Heart left ventricle (tissue), 16 donors: ENCODE measurements around the gene KCNAB2. TPM values are rescaled to one million over a fixed set of nuclear protein-coding genes. Genes with fewer than 3 reads are reported as not detected.

Experiments
- ATAC-seq, 4 donors: fragments of 200-7000 bp; cut with Tn5 transposase; one replicate each; pipeline ENCODE4 v1.9.1; 2020 to 2022; ENCODE audit warnings: moderate library complexity in 4 of 4, mild to moderate bottlenecking in 3 of 4, moderate number of reproducible peaks in 1 of 4
- DNase-seq, 5 donors: peaks; one replicate each; pipeline ENCODE4 v3.0.0-alpha.2; 2020
- H3K27ac ChIP-seq, 12 donors: fragments of 200-600 bp; sonication (generic) in 4 of 12; one replicate each; pipeline versions ENCODE4 v1.5.0 to v1.8.0; 2016 to 2022; ENCODE audit warnings: mild to moderate bottlenecking in 2 of 12
- H3K27me3 ChIP-seq, 9 donors: fragments of 200-600 bp; sonication (generic) in 2 of 9; one replicate each; pipeline versions ENCODE4 v1.5.1 to v1.8.0; 2016 to 2022; ENCODE audit warnings: mild to moderate bottlenecking in 3 of 9
- H3K36me3 ChIP-seq, 9 donors: fragments of 200-600 bp; sonication (generic) in 2 of 9; one replicate each; pipeline versions ENCODE4 v1.5.0 to v1.8.0; 2018 to 2022; ENCODE audit warnings: mild to moderate bottlenecking in 2 of 9
- H3K4me1 ChIP-seq, 12 donors: fragments of 200-600 bp; sonication (generic) in 4 of 12; one replicate each; pipeline versions ENCODE4 v1.5.0 to v1.8.0; 2016 to 2022; ENCODE audit warnings: mild to moderate bottlenecking in 3 of 12
- H3K4me3 ChIP-seq, 12 donors: fragments of 200-600 bp; sonication (generic) in 4 of 12; one replicate each; pipeline versions ENCODE4 v1.5.0 to v1.8.0; 2017 to 2022; ENCODE audit warnings: mild to moderate bottlenecking in 9 of 12, moderate library complexity in 4 of 12
- H3K9me3 ChIP-seq, 12 donors: fragments of 200-600 bp; sonication (generic) in 4 of 12; one replicate each; pipeline versions ENCODE4 v1.5.0 to v1.8.0; 2016 to 2022; ENCODE audit warnings: mild to moderate bottlenecking in 1 of 12
- CTCF ChIP-seq, 12 donors: fragments of 200-600 bp; sonication (generic) in 4 of 12; IDR thresholded peaks; one replicate each; pipeline versions ENCODE4 v1.5.0 to v1.8.0; 2018 to 2022; ENCODE audit warnings: antibody characterized with exemption in 12 of 12, mild to moderate bottlenecking in 5 of 12
- POLR2A ChIP-seq, 2 donors: fragments of 450-650 bp; IDR thresholded peaks; one replicate each; pipeline ENCODE4 v1.6.1; 2017; ENCODE audit warnings: antibody characterized with exemption in 2 of 2, mild to moderate bottlenecking in 2 of 2, moderate library complexity in 2 of 2
- WGBS, 4 donors: extraction: QIAGEN DNeasy Blood & Tissue Kit in 2 of 4; methylation state at CpG; one replicate each; pipeline versions ENCODE4 v1.1.5 to v1.1.7; 2013 to 2018; 5-methylcytosine and 5-hydroxymethylcytosine counted together
- intact Hi-C, 10 donors: fragments of 100-400 bp; cut with DNase I; formaldehyde crosslinking; loops; one replicate each; pipeline versions ENCODE4 v1.11.1 to v1.14.2; 2022
- polyA plus RNA-seq, 2 donors: library from polyadenylated mRNA; stranded (reverse); fragments of 200-250 nt; gene quantifications; one replicate each; pipeline ENCODE4 v1.2.3, GENCODE V29; 2013
- total RNA-seq, 9 donors: library from RNA; depleted of rRNA in 2 of 9; stranded (reverse); fragments of >200 nt in 2 of 9; fragmentation: NEBNext Ultra II Directional in 3 of 9; extraction: Animal tissue kit (Norgen Biotek cat#: 25700) in 3 of 9; gene quantifications; one replicate each; pipeline versions ENCODE4 v1.1.0 to v1.2.4, GENCODE V29; 2016 to 2023
- donor health status: ischemic (EF 13 %, LVEDD 7.1; RV severe dilation, severe dysfunction).
- donor health status: healthy with polysubstance abuse.
- donor health status: DM: no; HTN: yes; CAD: no.
- donor health status: DM: no; HTN: no; CAD: no.
- donor health status: ischemic (EF 25% LVEDD 6.9; RV normal size, moderate dysfunction).
- donor health status: ischemic (EF 25% LVEDD 5.7; RV mildly dilated, moderate dysfunction).
- donor health status: healthy.
- donor health status: DM: yes; HTN: yes; CAD: no.
- donor health status: ischemic (EF 35%, LVEDD 5.7; RV mildly dilated, moderate dysfunction).
- donor health status: nonischemic (EF 11% LVEDD 7.7; RV severe dilation, severe dysfunction).
- donor health status: DM: yes; HTN: yes; CAD: no.
- donor health status: PGD.
- donor health status: ischemic (EF 29% LVEDD 5.4; RV normal size, mild dysfunction).
- donor health status: nonischemic (EF 23%, LVEDD 6.1; RV moderate dilation, normal function).

Gene KCNAB2
- total and polyA plus RNA-seq, 11 donors, result 10.7 to 51.4 (median 27.2) TPM

- DNase-seq (peak in 2 of 5 donors; percentile 13 to 33), ATAC-seq (no peak)
- Histone ChIP-seq H3K4me1 (no peaks in the 10 kb centered on the region), H3K9me3 (no peaks in the 10 kb centered on the region), H3K27ac (no peak overlapping the region), H3K4me3 (no peak overlapping the region), H3K36me3 (no peaks in the 10 kb centered on the region), H3K27me3 (peaks cover 0 to 47% (median 7%) of the 10 kb centered on the region in 9 donors)
- WGBS, 4 donors, result 62 to 74% (median 68%) methylated on average over 5 to 7 of the region's 7 CpGs
- intact Hi-C loops, result loop anchor here in 1 of 10 donors (10.0 kb wide), 1 partner anchor 139 kb away; the partner anchor contains the start of gene HES3
- no peak for TF ChIP-seq CTCF (IDR thresholded peaks at IDR 0.05)
- TF ChIP-seq POLR2A (IDR thresholded peaks at IDR 0.05), result no peak
Measured at GRCh38 chr1:6105763-6106162, 60.1 kb downstream of the KCNAB2 start.

GRCh38 chr1:6106321-6106731 lies 60.6 kb downstream of the KCNAB2 start:
- WGBS, 4 donors, result 86 to 90% (median 87%) methylated on average over 8 to 28 of the region's 28 CpGs
- H3K4me1 ChIP-seq, result no peaks in the 10 kb centered on the region
- H3K4me3 ChIP-seq, result no peak overlapping the region
- H3K27me3 ChIP-seq, result peaks cover 0 to 47% (median 7%) of the 10 kb centered on the region in 9 donors
- no peaks in the 10 kb centered on the region for H3K9me3 ChIP-seq
- H3K36me3 ChIP-seq, result no peaks in the 10 kb centered on the region
- no peak overlapping the region for H3K27ac ChIP-seq
- TF ChIP-seq POLR2A (IDR thresholded peaks at IDR 0.05) (no peak), CTCF (IDR thresholded peaks at IDR 0.05) (no peak)
- no peak for ATAC-seq
- DNase-seq, result peak in 2 of 5 donors; percentile 15 to 62
- intact Hi-C loops, result loop anchor here in 1 of 10 donors (10.0 kb wide), 1 partner anchor 138 kb away; the partner anchor contains the start of gene HES3

- no peak overlapping the region for H3K27ac ChIP-seq
- H3K27me3 ChIP-seq, result peaks cover 0 to 45% (median 7%) of the 10 kb centered on the region in 9 donors
- H3K9me3 ChIP-seq, result no peaks in the 10 kb centered on the region
- TF ChIP-seq POLR2A (IDR thresholded peaks at IDR 0.05), result no peak
- no peak for TF ChIP-seq CTCF (IDR thresholded peaks at IDR 0.05)
- DNase-seq (no peak), ATAC-seq (no peak)
- H3K36me3 ChIP-seq, result no peaks in the 10 kb centered on the region
- no peak overlapping the region for H3K4me3 ChIP-seq
- intact Hi-C loops, result loop anchor here in 1 of 10 donors (10.0 kb wide), 1 partner anchor 138 kb away; the partner anchor contains the start of gene HES3
- H3K4me1 ChIP-seq, result no peaks in the 10 kb centered on the region
- 89 to 94% (median 91%) methylated on average over 6 of the region's 6 CpGs for WGBS, 4 donors
Measured at GRCh38 chr1:6106977-6107376, 61.3 kb downstream of the KCNAB2 start.

GRCh38 chr1:6107409-6108356 lies 62.0 kb downstream of the KCNAB2 start:
- Histone ChIP-seq H3K9me3 (no peaks in the 10 kb centered on the region), H3K4me3 (no peak overlapping the region), H3K27ac (no peak overlapping the region), H3K36me3 (no peaks in the 10 kb centered on the region), H3K27me3 (peaks cover 0 to 38% (median 5%) of the 10 kb centered on the region in 9 donors), H3K4me1 (no peaks in the 10 kb centered on the region)
- DNase-seq (no peak), ATAC-seq (no peak)
- intact Hi-C loops, result loop anchor here in 1 of 10 donors (10.0 kb wide), 1 partner anchor 137 kb away; the partner anchor contains the start of gene HES3
- TF ChIP-seq CTCF (IDR thresholded peaks at IDR 0.05) (no peak), POLR2A (IDR thresholded peaks at IDR 0.05) (no peak)
- WGBS, 4 donors, result 80 to 91% (median 87%) methylated on average over 8 of the region's 8 CpGs
